K562 (cell line): ENCODE results near the gene PPP3CB. TPM values are rescaled to one million over a fixed set of nuclear protein-coding genes. Genes with fewer than 3 reads are reported as not detected.

Experiments
- ATAC-seq: fragments of 200-7000 bp; cut with Tn5 transposase; 3 replicates; pipeline ENCODE4 v1.9.1; 2020; ENCODE audit warnings: moderate library complexity
- BruUV-seq: library from RNA; stranded (reverse); fragments of 400-500 nt; replicated peaks from 2 replicates; lab custom pipeline; 2021; lab: Mats Ljungman, UMichigan
- CTCF ChIA-PET: fragments of 300-600 bp; formaldehyde crosslinking; extraction: SDS; loops from one replicate; lab custom pipeline; 2021; ENCODE audit warnings: low intra/inter-chr PET ratio; lab: Yijun Ruan, JAX
- POLR2A ChIA-PET: fragments of 300-600, 350-650 bp; sonication (Branson Sonifier 250); formaldehyde crosslinking; extraction: SDS; loops from one replicate; lab custom pipeline; 2021; ENCODE audit warnings: antibody characterized with exemption, inconsistent platforms; lab: Yijun Ruan, JAX
- DNase-seq, 4 experiments: peaks; one replicate each; pipeline versions ENCODE4 v3.0.0 to v3.0.0-alpha.2; 2011 to 2018; ENCODE audit warnings: low spot score in 3 of 4, mixed read lengths in 3 of 4; ENCODE audit errors: extremely low read depth in 1 of 4
- FAIRE-seq: peaks from 2 replicates; lab custom pipeline; 2011; peaks lifted over from hg19 to GRCh38; lab: Jason Lieb, UNC
- H2AFZ ChIP-seq: 2 replicates; pipeline ENCODE4 v1.6.0; 2011; ENCODE audit warnings: low read depth, low read length, control low read depth, inconsistent platforms
- H3K27ac ChIP-seq: fragments of 200-600 bp; 3 replicates; pipeline ENCODE4 v1.8.0; 2011; ENCODE audit warnings: low read depth, mild to moderate bottlenecking, control low read depth, inconsistent platforms, low read length, moderate library complexity, mixed read lengths; ENCODE audit errors: extremely low read depth
- H3K27me3 ChIP-seq, 2 experiments: fragments of 300-600 bp in 1 of 2; 2 replicates in 1 of 2; 3 replicates in 1 of 2; pipeline versions ENCODE4 v1.6.0 to v1.8.0; 2011; ENCODE audit warnings: inconsistent platforms in 2 of 2, low read length in 2 of 2, mild to moderate bottlenecking in 1 of 2, mixed read lengths in 1 of 2, moderate library complexity in 1 of 2; ENCODE audit not compliant: control insufficient read depth in 2 of 2, insufficient read depth in 2 of 2
- H3K36me3 ChIP-seq: fragments of 300-600 bp; 3 replicates; pipeline ENCODE4 v1.8.0; 2011; ENCODE audit warnings: mild to moderate bottlenecking, low read length, inconsistent platforms; ENCODE audit not compliant: control insufficient read depth, insufficient read depth
- H3K4me1 ChIP-seq, 2 experiments: fragments of 200-600 bp in 1 of 2; replicated peaks in 1 of 2; 2 replicates in 1 of 2; 3 replicates in 1 of 2; pipeline versions ENCODE4 v1.5.1 to v1.8.0; 2011; ENCODE audit warnings: inconsistent platforms in 2 of 2, low read length in 2 of 2, mild to moderate bottlenecking in 1 of 2, mixed read lengths in 1 of 2, moderate library complexity in 1 of 2; ENCODE audit not compliant: control insufficient read depth in 2 of 2, insufficient read depth in 2 of 2
- H3K4me2 ChIP-seq: 2 replicates; pipeline ENCODE4 v1.6.1; 2011; ENCODE audit warnings: low read length, control low read depth, inconsistent platforms, mixed read lengths; ENCODE audit not compliant: insufficient read depth
- H3K4me3 ChIP-seq: fragments of 200-600 bp; sonication (generic), shearing (Covaris generic); 2 replicates; pipeline ENCODE4 v1.5.1; 2016; ENCODE audit warnings: control low read depth, inconsistent platforms
- H3K79me2 ChIP-seq: fragments of 200-600 bp; 3 replicates; pipeline ENCODE4 v1.8.0; 2011; ENCODE audit warnings: low read length, inconsistent platforms; ENCODE audit not compliant: control insufficient read depth, insufficient read depth
- H3K9ac ChIP-seq, 2 experiments: 2 replicates each; pipeline versions ENCODE4 v1.6.0 to v1.6.1; 2011; ENCODE audit warnings: low read depth in 2 of 2, low read length in 2 of 2, control low read depth in 1 of 2, inconsistent platforms in 1 of 2, mild to moderate bottlenecking in 1 of 2, mixed read lengths in 1 of 2; ENCODE audit not compliant: insufficient read depth in 1 of 2
- H3K9me1 ChIP-seq: one replicate; pipeline ENCODE4 v1.6.0; 2011; ENCODE audit warnings: inconsistent platforms, mild to moderate bottlenecking, low read length, moderate library complexity; ENCODE audit not compliant: control insufficient read depth, insufficient read depth
- H3K9me3 ChIP-seq: replicated peaks from 2 replicates; pipeline ENCODE4 v1.5.1; 2011; ENCODE audit warnings: low read depth, low read length, inconsistent platforms; ENCODE audit not compliant: control insufficient read depth, insufficient read depth
- H4K20me1 ChIP-seq: replicated peaks from 2 replicates; pipeline ENCODE4 v1.6.1; 2011; ENCODE audit warnings: low read length, inconsistent platforms, mixed read lengths; ENCODE audit not compliant: control insufficient read depth, insufficient read depth
- CHD7 ChIP-seq: fragments of 200-600 bp; sonication (generic); IDR thresholded peaks from one replicate; pipeline ENCODE4 v1.6.1; 2012; ENCODE audit warnings: mild to moderate bottlenecking, low read depth, low read length, inconsistent platforms
- CREB5 ChIP-seq: fragments of 250-450 bp; sonication (Bioruptor Pico); IDR thresholded peaks from 2 replicates; pipeline ENCODE4 v1.5.0; 2020; ENCODE audit warnings: mild to moderate bottlenecking
- EGR1 ChIP-seq: fragments of 450-650 bp; conservative IDR thresholded peaks from 2 replicates; pipeline ENCODE4 v1.6.1; 2017; ENCODE audit warnings: mild to moderate bottlenecking
- HNRNPUL1 ChIP-seq: fragments of 200-400 bp; formaldehyde crosslinking; IDR thresholded peaks from 2 replicates; pipeline ENCODE4 v1.6.1; 2017; ENCODE audit warnings: low read length
- PHF8 ChIP-seq: fragments of 200-600 bp; sonication (generic); IDR thresholded peaks from 2 replicates; pipeline ENCODE4 v1.6.1; 2012; ENCODE audit warnings: mixed run types, mild to moderate bottlenecking, inconsistent platforms, low read length, moderate library complexity, borderline replicate concordance
- SMARCA4 ChIP-seq: fragments of 450-650 bp; IDR thresholded peaks from 2 replicates; pipeline ENCODE4 v1.6.1; 2016
- TFE3 ChIP-seq: fragments of 450-650 bp; formaldehyde crosslinking; IDR thresholded peaks from 2 replicates; pipeline ENCODE4 v1.4.0; 2020; ENCODE audit warnings: mild to moderate bottlenecking, mixed read lengths
- WGBS: fragments of 100-300 bp; shearing (Covaris generic); methylation state at CpG from one replicate; pipeline ENCODE4 v1.1.6; 2016; ENCODE audit warnings: low coverage, mixed read lengths; ENCODE audit not compliant: insufficient coverage; ENCODE audit errors: missing lambda C conversion rate; 5-methylcytosine and 5-hydroxymethylcytosine counted together
- in situ Hi-C: fragments of 300-500 bp; cut with MboI; formaldehyde crosslinking; loops from 4 replicates; pipeline ENCODE4 v1.15.0; 2018; ENCODE audit warnings: inconsistent platforms, mixed read lengths
- intact Hi-C: fragments of 100-400 bp; cut with micrococcal nuclease; formaldehyde crosslinking; loops from 2 replicates; pipeline ENCODE4 v1.14.2; 2022
- polyA plus RNA-seq, 8 experiments: library from polyadenylated mRNA; depleted of rRNA in 4 of 8; stranded (reverse) in 5 of 8; unstranded in 3 of 8; fragments of >200 nt; fragmentation: Nextera tagmentation in 2 of 8; fragmentation: Illumina TruSeq in 1 of 8; extraction: Ambion mirVana in 2 of 8; extraction: Trizol in 1 of 8; gene quantifications; 2 replicates each; pipeline versions ENCODE4 v1.2.1 to v1.2.3, GENCODE V29; 2011 to 2014; ENCODE audit warnings: inconsistent platforms in 1 of 8, missing spikeins in 1 of 8
- total RNA-seq, 7 experiments: library from RNA; depleted of rRNA in 6 of 7; stranded (reverse); fragments of >200 nt in 6 of 7; fragmentation: Illumina TruSeq in 2 of 7; extraction: Trizol in 2 of 7; gene quantifications; 2 replicates each; pipeline versions ENCODE4 v1.2.1 to v1.2.3, GENCODE V29; 2011 to 2021; ENCODE audit warnings: low replicate concordance in 1 of 7

Gene PPP3CB
- total and polyA plus RNA-seq, 9 of the 15 experiments (the other 6 are each of a cell fraction or from before 2014, with no cell fraction given), result 9.6 to 27.6 (median 17.8) TPM

DNA sequence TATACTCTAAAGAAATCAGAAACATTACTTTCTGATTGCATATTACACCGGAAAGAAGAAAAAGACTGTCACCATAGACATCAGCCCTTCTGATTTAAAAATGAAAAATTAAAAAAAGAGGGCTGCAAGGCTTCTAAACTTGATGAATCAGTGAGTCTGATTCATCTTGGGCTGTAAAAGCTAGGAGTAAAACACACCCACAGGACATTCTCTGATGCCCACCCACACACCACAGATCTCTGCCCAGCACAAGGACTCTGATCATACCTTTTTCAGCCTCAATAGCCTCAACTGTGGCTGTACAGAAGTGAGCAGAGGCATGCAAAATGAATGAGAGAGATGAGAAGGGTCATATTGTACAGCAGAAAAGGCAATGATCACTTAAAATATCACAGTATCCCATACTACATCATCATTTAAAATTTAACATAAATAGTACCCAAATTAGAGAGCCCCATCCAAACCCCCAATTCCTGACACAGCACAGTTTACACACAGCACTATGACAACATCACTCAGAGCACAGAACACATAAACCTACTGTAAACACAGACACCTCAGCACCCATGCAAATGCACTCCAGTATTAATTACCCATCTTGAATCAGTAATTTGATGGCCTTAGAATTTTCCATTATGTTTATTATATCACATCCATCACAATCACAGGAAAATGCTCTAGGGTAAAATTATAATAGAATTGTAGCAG, 56.1 kb downstream of the PPP3CB start:
- H3K27ac ChIP-seq, result no peak overlapping the region
- no peak overlapping the region for H3K4me3 ChIP-seq
- in situ Hi-C loops (no loop called here), intact Hi-C loops (no loop called here)
- no peak overlapping the region for H2AFZ ChIP-seq
- peaks cover 23% of the 10 kb centered on the region; the same call in 1 of the 3 replicates for H3K36me3 ChIP-seq
- ChIA-PET POLR2A (no interaction called here), CTCF (no interaction called here)
- no peak overlapping the region for H3K9ac ChIP-seq
- DNase-seq, result no peak
- FAIRE-seq, result no peak
- WGBS, result 65% methylated on average over 1 of the region's 1 CpG
- no peaks in the 10 kb centered on the region; a peak in 2 of 5 replicates for H3K4me1 ChIP-seq
- no peaks in the 10 kb centered on the region for H3K9me1 ChIP-seq
- H4K20me1 ChIP-seq, result no peaks in the 10 kb centered on the region
- H3K4me2 ChIP-seq, result no peak overlapping the region
- no peak for ATAC-seq
- BruUV-seq, result no TSS peak
- no peaks in the 10 kb centered on the region for H3K79me2 ChIP-seq
- H3K27me3 ChIP-seq, result no peaks in the 10 kb centered on the region
- no peak for TF ChIP-seq PHF8
- TF ChIP-seq TFE3 (CRISPR knock-in tag), result no peak
- no peak for TF ChIP-seq CREB5 (CRISPR knock-in tag)
- no peak for TF ChIP-seq HNRNPUL1
- no peak for TF ChIP-seq SMARCA4
- peak; percentile 74 for TF ChIP-seq EGR1
- TF ChIP-seq CHD7, result no peak
- no peaks in the 10 kb centered on the region for H3K9me3 ChIP-seq
